Measurements from ENCODE around the gene FN3KRP. TPM values are rescaled to one million over a fixed set of nuclear protein-coding genes. Genes with fewer than 3 reads are reported as not detected.

The FN3KRP gene
- total and polyA plus RNA-seq, 2 of the 13 experiments (the other 11 are each of a cell fraction or from before 2014, with no cell fraction given): 22.4 to 28.2 TPM

DNA sequence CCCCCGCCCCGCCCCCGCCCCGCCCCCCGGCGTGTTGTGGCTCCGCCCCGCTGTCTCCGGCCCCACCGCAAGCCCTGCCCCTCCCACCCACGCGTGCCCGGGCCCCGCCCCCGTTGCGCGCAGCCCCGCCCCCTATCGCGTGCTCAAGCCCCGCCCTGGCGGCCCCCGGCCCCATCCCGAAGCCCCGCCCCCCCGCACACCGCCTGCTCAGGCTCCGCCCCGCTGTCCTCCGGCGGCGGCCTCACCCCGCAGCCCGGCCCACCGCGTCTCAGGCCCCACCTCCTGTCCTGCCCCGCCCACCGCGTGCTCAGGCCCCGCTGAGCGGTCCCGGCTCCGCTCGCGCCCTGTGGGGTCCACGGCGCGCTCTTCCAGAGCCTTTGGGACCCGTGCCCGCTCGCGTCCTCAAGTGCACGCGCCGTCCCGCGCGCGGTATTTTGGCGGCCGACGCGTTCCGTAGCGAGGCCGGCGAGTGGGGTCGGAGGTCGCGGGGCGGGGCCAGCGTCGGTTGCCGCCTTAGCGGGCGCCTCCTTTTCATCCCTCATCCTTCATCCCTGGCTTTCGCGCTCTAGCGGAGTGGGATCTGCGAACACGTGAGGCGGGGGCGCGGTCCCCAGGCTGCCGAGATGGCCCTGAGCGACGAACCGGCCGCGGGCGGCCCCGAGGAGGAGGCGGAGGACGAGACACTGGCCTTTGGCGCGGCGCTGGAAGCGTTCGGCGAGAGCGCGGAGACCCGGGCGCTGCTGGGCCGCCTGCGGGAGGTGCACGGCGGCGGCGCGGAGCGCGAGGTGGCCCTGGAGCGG lies 35.3 kb downstream of the FN3KRP start, which contains the start of gene TBCD (continued):
- TF ChIP-seq ZNF614 (CRISPR knock-in tag; IDR thresholded peaks at IDR 0.05; ENCODE audit: borderline replicate concordance) (peak; percentile 97), REXO4 (CRISPR knock-in tag; IDR thresholded peaks at IDR 0.05; ENCODE audit: borderline replicate concordance) (no peak), MIER3 (CRISPR knock-in tag; IDR thresholded peaks at IDR 0.05; ENCODE audit: borderline replicate concordance) (0 out of 2 replicates have a peak, but pooled peaks have one; percentile 33), ZMAT5 (CRISPR knock-in tag; IDR thresholded peaks at IDR 0.05; ENCODE audit: borderline replicate concordance, low read depth) (no peak), FOXK2 (IDR thresholded peaks at IDR 0.05) (no peak), HNF4A (CRISPR knock-in tag; IDR thresholded peaks at IDR 0.05) (peak; percentile 65), ZNF589 (CRISPR knock-in tag; conservative IDR thresholded peaks at IDR 0.05) (peak; percentile 98), MYPOP (CRISPR knock-in tag; IDR thresholded peaks at IDR 0.05) (peak; percentile 92), ZNF460 (CRISPR knock-in tag; IDR thresholded peaks at IDR 0.05; ENCODE audit: borderline replicate concordance) (no peak; the same call in 1 of the 2 replicates), BRCA1 (CRISPR knock-in tag; IDR thresholded peaks at IDR 0.05) (peak; percentile 87; the same call in 1 of the 2 replicates), PHF5A (CRISPR knock-in tag; IDR thresholded peaks at IDR 0.05; ENCODE audit: low read depth, unreplicated experiment) (peak; percentile 81), ETV6 (CRISPR knock-in tag; conservative IDR thresholded peaks at IDR 0.05) (peak; percentile 87; the same call in 1 of the 2 replicates), ZNF12 (CRISPR knock-in tag; IDR thresholded peaks at IDR 0.05) (0 out of 2 replicates have a peak, but pooled peaks have one; percentile 22), PPARG (CRISPR knock-in tag; conservative IDR thresholded peaks at IDR 0.05) (peak; percentile 86), RELA (CRISPR knock-in tag; IDR thresholded peaks at IDR 0.05) (peak; percentile 24; the same call in 1 of the 2 replicates), ZNF644 (CRISPR knock-in tag; IDR thresholded peaks at IDR 0.05; ENCODE audit: low read depth) (no peak), ARNT (IDR thresholded peaks at IDR 0.05) (no peak)
- TF ChIP-seq, protein P1, sequence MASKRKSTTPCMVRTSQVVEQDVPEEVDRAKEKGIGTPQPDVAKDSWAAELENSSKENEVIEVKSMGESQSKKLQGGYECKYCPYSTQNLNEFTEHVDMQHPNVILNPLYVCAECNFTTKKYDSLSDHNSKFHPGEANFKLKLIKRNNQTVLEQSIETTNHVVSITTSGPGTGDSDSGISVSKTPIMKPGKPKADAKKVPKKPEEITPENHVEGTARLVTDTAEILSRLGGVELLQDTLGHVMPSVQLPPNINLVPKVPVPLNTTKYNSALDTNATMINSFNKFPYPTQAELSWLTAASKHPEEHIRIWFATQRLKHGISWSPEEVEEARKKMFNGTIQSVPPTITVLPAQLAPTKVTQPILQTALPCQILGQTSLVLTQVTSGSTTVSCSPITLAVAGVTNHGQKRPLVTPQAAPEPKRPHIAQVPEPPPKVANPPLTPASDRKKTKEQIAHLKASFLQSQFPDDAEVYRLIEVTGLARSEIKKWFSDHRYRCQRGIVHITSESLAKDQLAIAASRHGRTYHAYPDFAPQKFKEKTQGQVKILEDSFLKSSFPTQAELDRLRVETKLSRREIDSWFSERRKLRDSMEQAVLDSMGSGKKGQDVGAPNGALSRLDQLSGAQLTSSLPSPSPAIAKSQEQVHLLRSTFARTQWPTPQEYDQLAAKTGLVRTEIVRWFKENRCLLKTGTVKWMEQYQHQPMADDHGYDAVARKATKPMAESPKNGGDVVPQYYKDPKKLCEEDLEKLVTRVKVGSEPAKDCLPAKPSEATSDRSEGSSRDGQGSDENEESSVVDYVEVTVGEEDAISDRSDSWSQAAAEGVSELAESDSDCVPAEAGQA (IDR thresholded peaks at IDR 0.05; ENCODE audit: low read depth): peak; percentile 53; the same call in 1 of the 2 replicates
- TF ChIP-seq, protein P1 (CRISPR knock-in tag; IDR thresholded peaks at IDR 0.05; ENCODE audit: borderline replicate concordance): 0 out of 2 replicates have a peak, but pooled peaks have one; percentile 10
- TF ChIP-seq, protein P2, sequence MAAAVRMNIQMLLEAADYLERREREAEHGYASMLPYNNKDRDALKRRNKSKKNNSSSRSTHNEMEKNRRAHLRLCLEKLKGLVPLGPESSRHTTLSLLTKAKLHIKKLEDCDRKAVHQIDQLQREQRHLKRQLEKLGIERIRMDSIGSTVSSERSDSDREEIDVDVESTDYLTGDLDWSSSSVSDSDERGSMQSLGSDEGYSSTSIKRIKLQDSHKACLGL (CRISPR knock-in tag; IDR thresholded peaks at IDR 0.05): peak; percentile 85
- TF ChIP-seq, protein P3, sequence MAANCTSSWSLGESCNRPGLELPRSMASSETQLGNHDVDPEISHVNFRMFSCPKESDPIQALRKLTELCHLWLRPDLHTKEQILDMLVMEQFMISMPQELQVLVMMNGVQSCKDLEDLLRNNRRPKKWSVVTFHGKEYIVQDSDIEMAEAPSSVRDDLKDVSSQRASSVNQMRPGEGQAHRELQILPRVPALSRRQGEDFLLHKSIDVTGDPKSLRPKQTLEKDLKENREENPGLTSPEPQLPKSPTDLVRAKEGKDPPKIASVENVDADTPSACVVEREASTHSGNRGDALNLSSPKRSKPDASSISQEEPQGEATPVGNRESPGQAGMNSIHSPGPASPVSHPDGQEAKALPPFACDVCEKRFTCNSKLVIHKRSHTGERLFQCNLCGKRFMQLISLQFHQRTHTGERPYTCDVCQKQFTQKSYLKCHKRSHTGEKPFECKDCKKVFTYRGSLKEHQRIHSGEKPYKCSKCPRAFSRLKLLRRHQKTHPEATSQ (CRISPR knock-in tag; IDR thresholded peaks at IDR 0.05; ENCODE audit: borderline replicate concordance): 0 out of 2 replicates have a peak, but pooled peaks have one; percentile 44
